IgD-negative memory B cell (primary cell): Measurements from ENCODE around the gene BRF1. TPM values are rescaled to one million over a fixed set of nuclear protein-coding genes. Genes with fewer than 3 reads are reported as not detected.

Experiments
- H3K27ac Mint-ChIP-seq, 3 donors: one replicate each; pipeline ENCODE4 v1.8.0; 2020 to 2022; ENCODE audit warnings: mild to moderate bottlenecking in 3 of 3, mixed read lengths in 3 of 3, moderate library complexity in 1 of 3
- H3K27me3 Mint-ChIP-seq: one replicate; pipeline ENCODE4 v1.8.0; 2021; ENCODE audit warnings: mixed read lengths
- H3K36me3 Mint-ChIP-seq: one replicate; pipeline ENCODE4 v1.8.0; 2020; ENCODE audit warnings: mild to moderate bottlenecking, mixed read lengths
- H3K4me1 Mint-ChIP-seq, 3 donors: one replicate each; pipeline ENCODE4 v1.8.0; 2020 to 2022; ENCODE audit warnings: mixed read lengths in 3 of 3, mild to moderate bottlenecking in 1 of 3
- H3K4me3 Mint-ChIP-seq, 4 donors: one replicate each; pipeline ENCODE4 v1.8.0; 2020 to 2022; ENCODE audit warnings: mild to moderate bottlenecking in 4 of 4, mixed read lengths in 4 of 4, moderate library complexity in 3 of 4
- H3K9me3 Mint-ChIP-seq, 3 donors: one replicate each; pipeline ENCODE4 v1.8.0; 2020 to 2021; ENCODE audit warnings: mixed read lengths in 3 of 3, mild to moderate bottlenecking in 1 of 3
- polyA plus RNA-seq: library from polyadenylated mRNA; unstranded; fragments of 300-500 nt; fragmentation: Illumina TruSeq; gene quantifications from one replicate; pipeline ENCODE4 v1.2.3, GENCODE V29; 2021

Gene BRF1
- polyA plus RNA-seq, 1 donor from 2014 or later = 8.4 TPM

DNA sequence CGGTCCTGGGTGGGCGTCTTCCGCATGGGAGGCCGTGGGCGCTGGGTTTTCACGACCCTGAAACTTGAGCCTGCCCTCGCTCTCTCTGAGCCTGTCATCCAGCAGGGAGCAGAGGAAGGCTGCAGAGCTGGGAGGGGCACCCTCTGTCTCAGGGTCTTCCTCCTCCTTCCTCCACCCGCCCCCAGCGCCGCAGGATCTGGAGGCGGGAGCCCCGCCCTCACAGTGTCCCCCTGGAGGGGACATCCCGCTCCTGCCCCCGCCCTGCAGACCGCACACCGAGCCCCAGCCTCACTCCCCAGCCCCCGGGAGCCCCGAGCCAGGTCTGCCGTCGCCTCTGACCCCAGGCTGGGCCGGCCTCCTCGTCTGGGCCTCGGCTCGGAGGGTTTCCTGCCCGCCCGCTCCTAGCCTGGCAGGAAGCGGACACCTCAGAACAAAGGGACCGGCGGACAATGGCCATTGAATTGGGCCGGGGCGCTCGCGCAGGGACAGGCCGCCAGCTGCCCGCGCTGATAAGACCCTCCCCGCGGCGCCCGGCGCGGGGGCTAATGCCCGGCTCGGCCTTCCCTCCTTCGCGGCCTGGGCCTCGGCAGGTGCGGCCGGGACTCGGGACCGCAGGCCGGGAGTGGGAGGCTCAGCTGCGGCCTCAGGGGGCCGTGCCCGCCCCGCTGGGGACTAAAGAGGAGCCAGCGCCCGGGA, 104.4 kb downstream of the BRF1 start:
- Mint-ChIP-seq H3K4me3 (no peak overlapping the region), H3K4me1 (peaks cover 0 to 11% (median 10%) of the 10 kb centered on the region in 3 donors), H3K27ac (no peak overlapping the region), H3K36me3 (peaks cover 2% of the 10 kb centered on the region), H3K9me3 (peaks cover 0 to 2% (median 0%) of the 10 kb centered on the region in 3 donors), H3K27me3 (peaks cover 55% of the 10 kb centered on the region)

- peak overlapping the region in 2 of 4 donors; percentile 32 to 60 for H3K4me3 Mint-ChIP-seq
- no peak overlapping the region for H3K27ac Mint-ChIP-seq
- H3K4me1 Mint-ChIP-seq = peaks cover 0 to 13% (median 10%) of the 10 kb centered on the region in 3 donors
- H3K9me3 Mint-ChIP-seq = peaks cover 0 to 2% (median 0%) of the 10 kb centered on the region in 3 donors
- H3K36me3 Mint-ChIP-seq = peaks cover 2% of the 10 kb centered on the region
- H3K27me3 Mint-ChIP-seq = peaks cover 55% of the 10 kb centered on the region
Measured at GRCh38 chr14:105195522-105196264, 105.1 kb downstream of the BRF1 start.

DNA sequence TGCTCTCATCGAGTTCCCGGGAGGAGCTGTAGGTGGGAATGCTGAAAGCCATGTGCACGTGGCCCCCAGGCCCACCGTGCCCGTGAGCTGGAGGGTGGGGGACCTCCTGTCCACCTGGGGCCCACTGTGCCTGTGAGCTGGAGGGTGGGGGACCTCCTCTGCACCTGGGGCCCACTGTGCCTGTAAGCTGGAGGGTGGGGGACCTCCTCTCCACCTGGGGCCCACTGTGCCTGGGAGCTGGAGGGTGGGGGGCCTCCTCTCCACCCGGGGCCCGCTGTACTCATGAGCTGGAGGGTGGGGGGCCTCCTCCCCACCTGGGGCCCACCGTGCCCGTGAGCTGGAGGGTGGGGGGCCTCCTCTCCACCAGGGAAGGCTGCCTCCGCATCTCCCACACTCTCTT, 105.8 kb downstream of the BRF1 start:
- Mint-ChIP-seq H3K27ac (no peak overlapping the region), H3K27me3 (peaks cover 51% of the 10 kb centered on the region), H3K4me1 (peaks cover 0 to 13% (median 10%) of the 10 kb centered on the region in 3 donors), H3K36me3 (peaks cover 2% of the 10 kb centered on the region), H3K4me3 (no peak overlapping the region), H3K9me3 (no peaks in the 10 kb centered on the region)

DNA sequence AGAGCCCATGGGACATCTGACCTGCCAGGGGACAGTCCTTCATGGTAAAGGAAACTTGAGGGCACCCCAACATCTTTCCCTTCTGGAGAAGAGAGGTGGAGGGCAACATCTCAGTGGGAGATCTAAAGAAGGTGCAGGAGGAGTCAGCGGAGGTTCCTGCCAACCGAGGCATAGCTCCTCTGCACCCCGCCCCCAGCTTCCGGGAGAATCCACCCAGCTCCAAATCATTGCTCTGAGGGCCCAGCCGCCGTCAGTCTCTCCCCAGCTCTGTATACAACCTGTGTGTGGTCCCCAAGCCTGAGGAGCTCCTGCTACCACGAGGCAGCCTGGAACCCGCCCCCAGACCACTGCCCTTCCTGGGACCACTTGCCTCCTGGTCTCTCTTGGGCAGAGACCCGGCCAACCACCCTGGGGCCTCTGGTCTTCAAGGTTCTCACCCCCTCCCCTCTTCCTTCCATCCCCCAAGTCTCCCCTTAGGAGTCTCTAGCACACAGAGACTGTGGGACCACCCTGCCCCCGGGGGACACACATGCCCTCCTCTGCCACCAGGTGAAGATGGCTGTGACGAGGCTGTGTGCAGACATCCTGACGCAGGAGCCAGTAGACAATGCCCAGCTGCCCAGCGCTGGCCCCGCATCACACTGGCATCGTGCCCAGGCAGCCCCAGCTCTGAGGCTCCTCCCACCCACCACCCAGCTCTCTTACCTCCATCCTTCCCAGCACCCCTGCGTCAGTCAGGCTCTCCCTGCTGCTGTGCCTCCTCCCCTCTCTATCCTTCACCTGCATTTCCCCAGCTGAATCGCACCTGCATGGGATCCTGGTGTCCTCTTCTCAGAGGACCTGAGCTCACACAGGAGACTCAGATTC, 106.7 kb downstream of the BRF1 start:
- Mint-ChIP-seq H3K4me3 (peak overlapping the region in 2 of 4 donors; percentile 21 to 89), H3K27me3 (peaks cover 47% of the 10 kb centered on the region), H3K36me3 (peaks cover 2% of the 10 kb centered on the region), H3K9me3 (no peaks in the 10 kb centered on the region), H3K4me1 (peaks cover 0 to 13% (median 10%) of the 10 kb centered on the region in 3 donors), H3K27ac (no peak overlapping the region)

GRCh38 chr14:105192866-105193731, 107.7 kb downstream of the BRF1 start:
- Mint-ChIP-seq H3K9me3 (peaks cover 0 to 1% (median 1%) of the 10 kb centered on the region in 3 donors), H3K4me3 (peak overlapping the region in 1 of 4 donors; percentile 55), H3K4me1 (peaks cover 0 to 13% (median 8%) of the 10 kb centered on the region in 3 donors), H3K27me3 (peaks cover 45% of the 10 kb centered on the region), H3K36me3 (no peaks in the 10 kb centered on the region), H3K27ac (no peak overlapping the region)

DNA sequence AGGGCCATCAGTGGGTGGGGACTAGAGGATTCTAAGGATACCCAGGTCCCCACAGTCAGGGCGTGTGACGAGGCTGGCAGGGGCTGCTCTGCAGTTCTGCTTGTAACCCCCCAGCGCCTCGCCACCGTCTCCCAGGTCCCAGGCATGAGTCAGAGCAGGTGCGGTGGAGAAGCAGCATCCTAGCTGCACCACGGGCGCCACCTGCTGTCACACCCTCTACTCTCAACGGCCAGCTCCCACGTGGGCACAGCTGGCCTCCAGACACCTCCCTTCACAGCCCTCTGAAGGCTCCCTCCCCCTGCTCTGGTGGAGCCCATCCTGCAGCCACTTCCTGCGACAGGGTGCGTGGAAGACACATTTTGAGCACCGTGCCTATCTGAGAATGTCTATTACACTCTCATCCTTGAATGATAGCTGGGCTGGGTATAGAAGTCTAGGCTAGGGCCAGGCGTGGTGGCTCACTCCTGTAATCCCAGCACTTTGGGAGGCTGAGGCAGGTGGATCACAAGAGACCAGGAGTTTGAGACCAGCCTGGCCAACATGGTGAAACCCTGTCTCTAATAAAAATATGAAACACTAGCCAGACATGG, 112.8 kb downstream of the BRF1 start:
- Mint-ChIP-seq H3K4me1 (peaks cover 0 to 2% (median 0%) of the 10 kb centered on the region in 3 donors), H3K27ac (peak overlapping the region in 1 of 3 donors; percentile 31), H3K4me3 (no peak overlapping the region), H3K27me3 (peaks cover 16% of the 10 kb centered on the region), H3K36me3 (no peaks in the 10 kb centered on the region), H3K9me3 (peaks cover 0 to 1% (median 1%) of the 10 kb centered on the region in 3 donors)

- Mint-ChIP-seq H3K27ac (peak overlapping the region in 1 of 3 donors; percentile 5), H3K4me3 (no peak overlapping the region), H3K36me3 (no peaks in the 10 kb centered on the region), H3K9me3 (peaks cover 0 to 1% (median 1%) of the 10 kb centered on the region in 3 donors), H3K4me1 (peaks cover 0 to 2% (median 0%) of the 10 kb centered on the region in 3 donors), H3K27me3 (peaks cover 19% of the 10 kb centered on the region)
Measured at GRCh38 chr14:105187116-105187515, 113.7 kb downstream of the BRF1 start.

DNA sequence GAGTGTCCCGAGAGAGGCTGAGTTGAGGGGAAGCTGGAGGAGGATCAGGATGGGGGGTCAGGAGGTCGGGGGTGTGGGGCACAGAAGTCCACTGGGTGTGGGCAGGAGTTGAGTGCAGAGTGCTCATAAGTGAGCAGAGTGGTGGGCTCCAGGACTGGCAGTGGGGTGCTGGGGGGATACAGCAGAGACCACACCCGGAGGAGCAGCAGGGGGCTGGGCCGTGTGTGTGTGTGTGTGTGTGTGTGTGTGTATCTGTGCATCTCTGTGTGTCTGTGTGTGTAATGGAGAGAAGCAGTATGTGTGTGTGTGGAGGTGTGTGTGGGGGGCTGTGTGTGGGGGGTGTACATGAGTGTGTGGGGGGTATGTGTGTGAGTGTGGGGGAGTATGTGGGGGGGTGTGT, 114.8 kb downstream of the BRF1 start:
- Mint-ChIP-seq H3K27ac (no peak overlapping the region), H3K4me3 (no peak overlapping the region), H3K4me1 (no peaks in the 10 kb centered on the region), H3K9me3 (peaks cover 0 to 1% (median 1%) of the 10 kb centered on the region in 3 donors), H3K27me3 (peaks cover 19% of the 10 kb centered on the region), H3K36me3 (no peaks in the 10 kb centered on the region)

GRCh38 chr14:105185001-105185400, 115.8 kb downstream of the BRF1 start:
- Mint-ChIP-seq H3K9me3 (peaks cover 0 to 1% (median 1%) of the 10 kb centered on the region in 3 donors), H3K27ac (no peak overlapping the region), H3K4me1 (peaks cover 0 to 5% (median 3%) of the 10 kb centered on the region in 3 donors), H3K27me3 (peaks cover 18% of the 10 kb centered on the region), H3K4me3 (peak overlapping the region in 1 of 4 donors; percentile 23), H3K36me3 (no peaks in the 10 kb centered on the region)

- peaks cover 17% of the 10 kb centered on the region for H3K27me3 Mint-ChIP-seq
- no peak overlapping the region for H3K4me3 Mint-ChIP-seq
- no peak overlapping the region for H3K27ac Mint-ChIP-seq
- no peaks in the 10 kb centered on the region for H3K36me3 Mint-ChIP-seq
- H3K9me3 Mint-ChIP-seq = peaks cover 0 to 1% (median 1%) of the 10 kb centered on the region in 3 donors
- peaks cover 0 to 6% (median 3%) of the 10 kb centered on the region in 3 donors for H3K4me1 Mint-ChIP-seq
Measured at GRCh38 chr14:105184461-105184860, 116.3 kb downstream of the BRF1 start.

- Mint-ChIP-seq H3K27me3 (peaks cover 7% of the 10 kb centered on the region), H3K27ac (peak overlapping the region in 2 of 3 donors; percentile 64 to 69), H3K9me3 (no peaks in the 10 kb centered on the region), H3K4me1 (peaks cover 0 to 6% (median 3%) of the 10 kb centered on the region in 3 donors), H3K4me3 (peak overlapping the region; percentile 65 to 82 (median 82)), H3K36me3 (no peaks in the 10 kb centered on the region)
Measured at GRCh38 chr14:105182296-105183020, 118.3 kb downstream of the BRF1 start.

GRCh38 chr14:105181549-105182295, 119.1 kb downstream of the BRF1 start:
- Mint-ChIP-seq H3K9me3 (no peaks in the 10 kb centered on the region), H3K27ac (peak overlapping the region in 2 of 3 donors; percentile 64 to 69), H3K36me3 (no peaks in the 10 kb centered on the region), H3K27me3 (peaks cover 7% of the 10 kb centered on the region), H3K4me1 (peaks cover 0 to 6% (median 3%) of the 10 kb centered on the region in 3 donors), H3K4me3 (peak overlapping the region; percentile 30 to 82 (median 82))
